ENCODE results near the gene FAM149B1. TPM values are rescaled to one million over a fixed set of nuclear protein-coding genes. Genes with fewer than 3 reads are reported as not detected.

The FAM149B1 gene
- total and polyA plus RNA-seq, 2 of the 13 experiments (the other 11 are each of a cell fraction or from before 2014, with no cell fraction given) = 9.3 to 16.8 TPM

DNA sequence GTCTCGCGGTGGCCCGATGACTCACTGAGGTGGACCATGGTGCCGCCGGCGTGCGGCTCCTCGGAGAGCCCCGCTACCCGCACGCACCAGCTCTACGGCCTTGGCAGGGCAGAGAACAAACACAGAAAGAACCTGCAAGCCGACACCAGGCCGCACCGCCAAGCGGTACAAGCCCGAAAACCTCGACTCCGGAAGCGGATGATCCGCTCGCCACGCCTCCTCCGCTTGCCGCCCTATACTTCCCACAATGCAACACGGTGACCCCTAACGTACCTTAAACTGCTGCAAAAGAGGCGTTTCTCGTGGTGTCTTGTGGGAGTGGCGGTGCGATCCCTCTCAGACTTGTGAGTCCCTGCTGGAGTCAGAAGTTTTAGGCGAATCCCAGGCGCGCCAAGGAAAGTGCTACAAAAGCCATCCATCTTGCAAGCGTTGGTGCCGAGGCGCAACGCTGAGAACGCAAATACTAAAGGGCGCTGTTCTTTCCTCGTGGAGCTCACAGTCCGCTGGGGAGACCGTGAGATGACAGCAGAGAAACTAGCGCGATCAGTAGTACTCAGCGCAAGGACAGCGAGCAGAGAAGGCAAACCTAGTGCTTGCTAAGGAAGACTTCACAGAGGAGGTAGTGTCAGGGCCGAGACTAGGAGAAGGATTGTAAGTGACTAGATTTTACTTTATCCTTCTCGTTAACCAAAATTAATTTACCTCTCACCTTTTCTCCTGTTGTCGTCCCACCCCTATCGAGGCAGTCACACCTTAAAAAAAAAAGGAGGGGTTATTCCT lies 84.7 kb downstream of the FAM149B1 start, which contains the start of gene MRPS16 (continued):
- TF ChIP-seq CHCHD3 (CRISPR knock-in tag; IDR thresholded peaks at IDR 0.05) (peak; percentile 81; the same call in 1 of the 2 replicates), ELF1 (CRISPR knock-in tag; IDR thresholded peaks at IDR 0.05) (peak; percentile 95), ZSCAN30 (CRISPR knock-in tag; IDR thresholded peaks at IDR 0.05) (peak; percentile 56; the same call in 1 of the 2 replicates), ZNF782 (CRISPR knock-in tag; IDR thresholded peaks at IDR 0.05; ENCODE audit: borderline replicate concordance) (peak; percentile 52; the same call in 1 of the 2 replicates), THYN1 (CRISPR knock-in tag; IDR thresholded peaks at IDR 0.05; ENCODE audit: borderline replicate concordance, low read depth) (no peak), ZNF644 (CRISPR knock-in tag; IDR thresholded peaks at IDR 0.05; ENCODE audit: low read depth) (no peak), KLF16 (CRISPR knock-in tag; IDR thresholded peaks at IDR 0.05) (peak in 1 of 2 experiments; percentile 85; a peak in 1 of 4 replicates), ISL2 (CRISPR knock-in tag; IDR thresholded peaks at IDR 0.05) (peak; percentile 59; the same call in 1 of the 2 replicates), KDM6A (CRISPR knock-in tag; IDR thresholded peaks at IDR 0.05; ENCODE audit: low read depth) (no peak), AGO1 (IDR thresholded peaks at IDR 0.05; ENCODE audit: low read depth, low read length, poor library complexity, severe bottlenecking) (no peak), NR2F2 (IDR thresholded peaks at IDR 0.05; ENCODE audit: borderline replicate concordance, low read depth) (no peak), HMGA1 (CRISPR knock-in tag; conservative IDR thresholded peaks at IDR 0.05) (no peak), CHD4 (IDR thresholded peaks at IDR 0.05; ENCODE audit: borderline replicate concordance, low read length) (no peak), ZFAT (CRISPR knock-in tag; conservative IDR thresholded peaks at IDR 0.05) (no peak), NCOA2 (CRISPR knock-in tag; IDR thresholded peaks at IDR 0.05) (peak; percentile 75; the same call in 1 of the 2 replicates), ZNF563 (CRISPR knock-in tag; IDR thresholded peaks at IDR 0.05) (peak; percentile 83), ZNF383 (CRISPR knock-in tag; IDR thresholded peaks at IDR 0.05; ENCODE audit: borderline replicate concordance) (no peak), ZNF354B (CRISPR knock-in tag; IDR thresholded peaks at IDR 0.05) (no peak), ZNF329 (CRISPR knock-in tag; IDR thresholded peaks at IDR 0.05; ENCODE audit: low read depth) (no peak), TARDBP (CRISPR knock-in tag; IDR thresholded peaks at IDR 0.05) (peak; percentile 94), ZNF557 (CRISPR knock-in tag; IDR thresholded peaks at IDR 0.05) (no peak), FOSL1 (CRISPR knock-in tag; IDR thresholded peaks at IDR 0.05; ENCODE audit: borderline replicate concordance) (peak; percentile 61; the same call in 1 of the 2 replicates), SUZ12 (IDR thresholded peaks at IDR 0.05; ENCODE audit: low read depth, low read length) (peak; percentile 45), HDAC2 (CRISPR knock-in tag; IDR thresholded peaks at IDR 0.05) (peak; percentile 86), ZFP36L1 (CRISPR knock-in tag; IDR thresholded peaks at IDR 0.05) (peak; percentile 85), FOXC1 (CRISPR knock-in tag; IDR thresholded peaks at IDR 0.05; ENCODE audit: borderline replicate concordance) (peak; percentile 53; the same call in 1 of the 2 replicates), POLR2G (IDR thresholded peaks at IDR 0.05; ENCODE audit: low read depth, low read length) (peak; percentile 93)
- TF ChIP-seq, protein P1, sequence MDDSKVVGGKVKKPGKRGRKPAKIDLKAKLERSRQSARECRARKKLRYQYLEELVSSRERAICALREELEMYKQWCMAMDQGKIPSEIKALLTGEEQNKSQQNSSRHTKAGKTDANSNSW (CRISPR knock-in tag; IDR thresholded peaks at IDR 0.05; ENCODE audit: borderline replicate concordance) = no peak
- TF ChIP-seq, protein P2, sequence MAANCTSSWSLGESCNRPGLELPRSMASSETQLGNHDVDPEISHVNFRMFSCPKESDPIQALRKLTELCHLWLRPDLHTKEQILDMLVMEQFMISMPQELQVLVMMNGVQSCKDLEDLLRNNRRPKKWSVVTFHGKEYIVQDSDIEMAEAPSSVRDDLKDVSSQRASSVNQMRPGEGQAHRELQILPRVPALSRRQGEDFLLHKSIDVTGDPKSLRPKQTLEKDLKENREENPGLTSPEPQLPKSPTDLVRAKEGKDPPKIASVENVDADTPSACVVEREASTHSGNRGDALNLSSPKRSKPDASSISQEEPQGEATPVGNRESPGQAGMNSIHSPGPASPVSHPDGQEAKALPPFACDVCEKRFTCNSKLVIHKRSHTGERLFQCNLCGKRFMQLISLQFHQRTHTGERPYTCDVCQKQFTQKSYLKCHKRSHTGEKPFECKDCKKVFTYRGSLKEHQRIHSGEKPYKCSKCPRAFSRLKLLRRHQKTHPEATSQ (CRISPR knock-in tag; IDR thresholded peaks at IDR 0.05; ENCODE audit: borderline replicate concordance) = 0 out of 2 replicates have a peak, but pooled peaks have one; percentile 15
- TF ChIP-seq, protein P3, sequence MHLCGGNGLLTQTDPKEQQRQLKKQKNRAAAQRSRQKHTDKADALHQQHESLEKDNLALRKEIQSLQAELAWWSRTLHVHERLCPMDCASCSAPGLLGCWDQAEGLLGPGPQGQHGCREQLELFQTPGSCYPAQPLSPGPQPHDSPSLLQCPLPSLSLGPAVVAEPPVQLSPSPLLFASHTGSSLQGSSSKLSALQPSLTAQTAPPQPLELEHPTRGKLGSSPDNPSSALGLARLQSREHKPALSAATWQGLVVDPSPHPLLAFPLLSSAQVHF (CRISPR knock-in tag; IDR thresholded peaks at IDR 0.05) = no peak

All from HepG2 (cell line).